ENCODE results near the gene NNT.
A peak's percentile ranks its signal among the peaks of the same experiment; 100 is the strongest.

Gene NNT

DNA sequence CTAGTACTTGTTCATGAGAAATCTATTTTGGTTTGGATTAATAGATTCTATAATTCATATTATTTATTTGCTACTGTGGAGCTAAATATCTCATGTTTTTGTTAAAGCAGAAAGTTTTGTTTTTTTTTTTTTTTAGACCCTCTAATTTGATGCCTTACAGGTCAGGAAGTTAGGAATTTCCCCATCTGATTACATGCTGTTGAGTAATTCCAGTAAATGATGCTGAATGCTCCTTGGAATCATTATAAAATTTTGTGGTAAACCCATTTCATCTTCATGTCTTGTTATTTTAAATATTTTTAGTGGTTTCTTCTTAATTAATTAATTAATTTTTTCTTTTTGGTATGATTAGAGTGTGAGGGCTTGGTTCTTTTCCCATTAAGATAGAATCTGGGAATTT, 35.6 kb downstream of the NNT start:
- Histone ChIP-seq H3K23ac (ENCODE audit: low read length in 2 of 2) (no peak overlapping the region), H3K4me3 (ENCODE audit: insufficient read depth in 1 of 2, low read depth in 1 of 2, low read length in 2 of 2) (no peak overlapping the region), H2AFZ (ENCODE audit: low read depth, low read length) (no peak overlapping the region), H2BK5ac (ENCODE audit: low read depth, low read length, poor library complexity, severe bottlenecking) (no peak overlapping the region), H2BK15ac (ENCODE audit: low read depth, poor library complexity, severe bottlenecking) (no peak overlapping the region), H2BK12ac (ENCODE audit: low read length in 2 of 2) (no peak overlapping the region), H2BK120ac (ENCODE audit: low read depth, low read length) (no peak overlapping the region), H3K4ac (ENCODE audit: low read depth in 1 of 2, low read length in 2 of 2) (no peak overlapping the region), H3K18ac (ENCODE audit: low read depth in 1 of 2, low read length in 2 of 2) (no peak overlapping the region), H3K4me2 (ENCODE audit: low read length, poor library complexity, severe bottlenecking) (no peak overlapping the region), H3K27ac (ENCODE audit: low read length, poor library complexity, severe bottlenecking) (no peak overlapping the region), H3K9ac (ENCODE audit: low read length) (no peak overlapping the region), H4K91ac (ENCODE audit: low read length) (no peak overlapping the region), H3K4me1 (ENCODE audit: control insufficient read depth, insufficient read depth, low read depth, low read length) (no peaks in the 10 kb centered on the region), H3K36me3 (ENCODE audit: control insufficient read depth in 1 of 2, insufficient read depth in 2 of 2, low read depth in 1 of 2, low read length in 2 of 2) (peaks cover 3 to 15% of the 10 kb centered on the region in 2 experiments), H2AK5ac (ENCODE audit: low read length, severe bottlenecking) (no peak overlapping the region), H3K27me3 (ENCODE audit: control insufficient read depth in 1 of 2, insufficient read depth in 1 of 2, low read length in 2 of 2) (no peaks in the 10 kb centered on the region), H3K79me1 (replicated peaks; ENCODE audit: low read length, poor library complexity, severe bottlenecking) (peaks cover 12% of the 10 kb centered on the region), H3K14ac (ENCODE audit: low read length in 2 of 2) (no peak overlapping the region), H4K8ac (ENCODE audit: low read length) (no peak overlapping the region), H3K9me3 (ENCODE audit: control insufficient read depth, low read length) (no peaks in the 10 kb centered on the region)
- no peak for DNase-seq

DNA sequence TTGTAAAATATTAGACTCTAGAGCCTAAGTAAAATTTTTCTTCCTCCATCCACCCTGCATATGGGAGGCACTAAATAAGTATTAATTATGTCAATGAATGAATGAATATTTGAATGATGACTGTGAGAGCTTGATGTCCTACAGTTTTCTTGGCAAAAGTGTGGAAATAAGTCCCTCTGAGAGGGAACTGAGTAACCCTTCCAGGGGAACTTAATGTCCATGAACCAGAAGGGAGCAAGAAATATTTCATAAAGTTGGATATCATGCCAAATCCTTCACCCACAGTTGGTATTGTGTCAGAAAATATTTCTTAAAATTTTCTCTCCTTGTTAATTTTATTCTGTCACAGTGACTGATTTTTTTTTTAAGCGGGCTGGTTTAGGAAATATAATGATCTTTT, 36.6 kb downstream of the NNT start:
- Histone ChIP-seq H2AK5ac (ENCODE audit: low read length, severe bottlenecking) (no peak overlapping the region), H4K91ac (ENCODE audit: low read length) (no peak overlapping the region), H3K27me3 (ENCODE audit: control insufficient read depth in 1 of 2, insufficient read depth in 1 of 2, low read length in 2 of 2) (no peaks in the 10 kb centered on the region), H3K23ac (ENCODE audit: low read length in 2 of 2) (no peak overlapping the region), H3K4me1 (ENCODE audit: control insufficient read depth, insufficient read depth, low read depth, low read length) (no peaks in the 10 kb centered on the region), H3K4me2 (ENCODE audit: low read length, poor library complexity, severe bottlenecking) (no peak overlapping the region), H3K9me3 (ENCODE audit: control insufficient read depth, low read length) (no peaks in the 10 kb centered on the region), H3K18ac (ENCODE audit: low read depth in 1 of 2, low read length in 2 of 2) (no peak overlapping the region), H2BK120ac (ENCODE audit: low read depth, low read length) (no peak overlapping the region), H3K79me1 (replicated peaks; ENCODE audit: low read length, poor library complexity, severe bottlenecking) (peaks cover 13% of the 10 kb centered on the region), H3K9ac (ENCODE audit: low read length) (no peak overlapping the region), H2AFZ (ENCODE audit: low read depth, low read length) (no peak overlapping the region), H3K27ac (ENCODE audit: low read length, poor library complexity, severe bottlenecking) (no peak overlapping the region), H3K4me3 (ENCODE audit: insufficient read depth in 1 of 2, low read depth in 1 of 2, low read length in 2 of 2) (no peak overlapping the region), H3K14ac (ENCODE audit: low read length in 2 of 2) (no peak overlapping the region), H2BK15ac (ENCODE audit: low read depth, poor library complexity, severe bottlenecking) (no peak overlapping the region), H2BK5ac (ENCODE audit: low read depth, low read length, poor library complexity, severe bottlenecking) (no peak overlapping the region), H3K4ac (ENCODE audit: low read depth in 1 of 2, low read length in 2 of 2) (no peak overlapping the region), H3K36me3 (ENCODE audit: control insufficient read depth in 1 of 2, insufficient read depth in 2 of 2, low read depth in 1 of 2, low read length in 2 of 2) (peaks cover 3 to 22% of the 10 kb centered on the region in 2 experiments), H4K8ac (ENCODE audit: low read length) (no peak overlapping the region), H2BK12ac (ENCODE audit: low read length in 2 of 2) (no peak overlapping the region)
- WGBS: no CpG with 5 or more reads among the region's 1 CpG
- DNase-seq: no peak

DNA sequence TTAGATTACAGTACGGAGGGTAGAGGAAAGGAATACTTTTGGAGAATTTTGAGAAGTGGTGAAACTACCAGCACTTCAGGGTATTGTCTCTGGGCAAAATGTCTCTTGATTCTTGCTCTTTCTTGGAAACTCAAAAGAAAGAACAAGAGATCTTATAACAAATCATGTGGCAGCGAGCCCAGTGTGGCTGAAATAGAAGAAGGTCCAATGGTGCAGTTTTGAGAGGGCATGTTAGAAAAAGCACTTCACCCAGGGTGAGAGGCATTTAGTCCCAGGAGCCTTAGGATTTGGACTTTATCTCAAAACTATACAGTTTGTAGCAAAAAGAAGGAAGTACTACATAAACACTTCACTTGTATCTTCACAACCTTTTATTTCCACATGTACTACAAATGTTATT, 39.4 kb downstream of the NNT start:
- Histone ChIP-seq H3K14ac (ENCODE audit: low read length in 2 of 2) (no peak overlapping the region), H3K4me2 (ENCODE audit: low read length, poor library complexity, severe bottlenecking) (no peak overlapping the region), H2BK5ac (ENCODE audit: low read depth, low read length, poor library complexity, severe bottlenecking) (no peak overlapping the region), H2AFZ (ENCODE audit: low read depth, low read length) (no peak overlapping the region), H3K4me1 (ENCODE audit: control insufficient read depth, insufficient read depth, low read depth, low read length) (no peaks in the 10 kb centered on the region), H2BK15ac (ENCODE audit: low read depth, poor library complexity, severe bottlenecking) (no peak overlapping the region), H3K18ac (ENCODE audit: low read depth in 1 of 2, low read length in 2 of 2) (no peak overlapping the region), H3K4me3 (ENCODE audit: insufficient read depth in 1 of 2, low read depth in 1 of 2, low read length in 2 of 2) (no peak overlapping the region), H3K9me3 (ENCODE audit: control insufficient read depth, low read length) (no peaks in the 10 kb centered on the region), H3K4ac (ENCODE audit: low read depth in 1 of 2, low read length in 2 of 2) (no peak overlapping the region), H2AK5ac (ENCODE audit: low read length, severe bottlenecking) (no peak overlapping the region), H3K27me3 (ENCODE audit: control insufficient read depth in 1 of 2, insufficient read depth in 1 of 2, low read length in 2 of 2) (no peaks in the 10 kb centered on the region), H2BK12ac (ENCODE audit: low read length in 2 of 2) (no peak overlapping the region), H4K91ac (ENCODE audit: low read length) (no peak overlapping the region), H3K79me1 (replicated peaks; ENCODE audit: low read length, poor library complexity, severe bottlenecking) (peaks cover 12% of the 10 kb centered on the region), H3K27ac (ENCODE audit: low read length, poor library complexity, severe bottlenecking) (no peak overlapping the region), H4K8ac (ENCODE audit: low read length) (no peak overlapping the region), H2BK120ac (ENCODE audit: low read depth, low read length) (no peak overlapping the region), H3K36me3 (ENCODE audit: control insufficient read depth in 1 of 2, insufficient read depth in 2 of 2, low read depth in 1 of 2, low read length in 2 of 2) (peaks cover 3 to 21% of the 10 kb centered on the region in 2 experiments), H3K23ac (ENCODE audit: low read length in 2 of 2) (no peak overlapping the region), H3K9ac (ENCODE audit: low read length) (no peak overlapping the region)
- 98% methylated on average over 2 of the region's 2 CpGs for WGBS
- no peak for DNase-seq

DNA sequence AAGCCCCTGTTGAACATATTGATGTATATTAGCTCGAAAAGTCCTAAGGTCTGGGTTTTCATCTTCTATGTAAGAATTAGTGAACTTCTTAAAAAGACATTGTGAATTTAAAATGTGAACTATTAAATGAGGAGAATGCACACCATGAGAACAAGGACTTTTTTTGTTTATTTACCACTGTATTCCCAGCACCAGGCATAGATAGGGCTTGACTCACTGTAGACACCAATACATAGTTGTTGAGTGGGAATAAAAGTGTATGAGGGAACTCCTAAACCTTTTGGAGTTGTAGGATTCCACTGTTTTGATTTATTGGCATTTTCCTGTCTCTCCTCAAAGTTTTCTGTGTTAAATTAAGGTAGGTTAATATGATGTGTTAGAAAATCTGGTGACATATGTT, 40.3 kb downstream of the NNT start:
- Histone ChIP-seq H2BK12ac (ENCODE audit: low read length in 2 of 2) (no peak overlapping the region), H3K23ac (ENCODE audit: low read length in 2 of 2) (no peak overlapping the region), H3K27ac (ENCODE audit: low read length, poor library complexity, severe bottlenecking) (no peak overlapping the region), H3K4me2 (ENCODE audit: low read length, poor library complexity, severe bottlenecking) (no peak overlapping the region), H3K4me1 (ENCODE audit: control insufficient read depth, insufficient read depth, low read depth, low read length) (no peaks in the 10 kb centered on the region), H3K14ac (ENCODE audit: low read length in 2 of 2) (no peak overlapping the region), H3K9ac (ENCODE audit: low read length) (no peak overlapping the region), H3K18ac (ENCODE audit: low read depth in 1 of 2, low read length in 2 of 2) (no peak overlapping the region), H3K79me1 (replicated peaks; ENCODE audit: low read length, poor library complexity, severe bottlenecking) (peaks cover 8% of the 10 kb centered on the region), H3K27me3 (ENCODE audit: control insufficient read depth in 1 of 2, insufficient read depth in 1 of 2, low read length in 2 of 2) (no peaks in the 10 kb centered on the region), H2AFZ (ENCODE audit: low read depth, low read length) (no peak overlapping the region), H3K9me3 (ENCODE audit: control insufficient read depth, low read length) (no peaks in the 10 kb centered on the region), H3K4me3 (ENCODE audit: insufficient read depth in 1 of 2, low read depth in 1 of 2, low read length in 2 of 2) (no peak overlapping the region), H2BK120ac (ENCODE audit: low read depth, low read length) (no peak overlapping the region), H2BK15ac (ENCODE audit: low read depth, poor library complexity, severe bottlenecking) (no peak overlapping the region), H3K36me3 (ENCODE audit: control insufficient read depth in 1 of 2, insufficient read depth in 2 of 2, low read depth in 1 of 2, low read length in 2 of 2) (peaks cover 0 to 15% of the 10 kb centered on the region in 2 experiments), H2AK5ac (ENCODE audit: low read length, severe bottlenecking) (no peak overlapping the region), H4K8ac (ENCODE audit: low read length) (no peak overlapping the region), H2BK5ac (ENCODE audit: low read depth, low read length, poor library complexity, severe bottlenecking) (no peak overlapping the region), H3K4ac (ENCODE audit: low read depth in 1 of 2, low read length in 2 of 2) (no peak overlapping the region), H4K91ac (ENCODE audit: low read length) (no peak overlapping the region)
- 100% methylated on average over 1 of the region's 1 CpG for WGBS
- peak; percentile 35 for DNase-seq
